Progenitor cell of endocrine pancreas (in vitro differentiated cells): Measurements from ENCODE around the gene PERCC1. TPM values are rescaled to one million over a fixed set of nuclear protein-coding genes. Genes with fewer than 3 reads are reported as not detected.
"Not testable (repeated sequence)": the region's sequence is repeated elsewhere in the genome, so short reads cannot be mapped to it uniquely, and the experiment has no call there.

ENCODE experiments used
- DNase-seq: peaks from one replicate; pipeline ENCODE4 v3.0.0; 2021; ENCODE audit warnings: low spot score; ENCODE audit not compliant: unreplicated experiment
- H3K27ac Mint-ChIP-seq: 2 replicates; pipeline ENCODE4 v1.8.0; 2021; ENCODE audit warnings: mild to moderate bottlenecking, moderate library complexity, mixed read lengths
- H3K27me3 Mint-ChIP-seq: 2 replicates; pipeline ENCODE4 v1.8.0; 2021; ENCODE audit warnings: mixed read lengths
- H3K36me3 Mint-ChIP-seq: 2 replicates; pipeline ENCODE4 v1.8.0; 2022; ENCODE audit warnings: mixed read lengths; ENCODE audit not compliant: insufficient read depth
- H3K4me1 Mint-ChIP-seq: 2 replicates; pipeline ENCODE4 v1.8.0; 2021; ENCODE audit warnings: low read depth, mixed read lengths
- H3K4me3 Mint-ChIP-seq: 2 replicates; pipeline ENCODE4 v1.8.0; 2021; ENCODE audit warnings: low read depth, mild to moderate bottlenecking, moderate library complexity, mixed read lengths
- H3K9me3 Mint-ChIP-seq: 2 replicates; pipeline ENCODE4 v1.8.0; 2021; ENCODE audit warnings: low read depth, mixed read lengths
- total RNA-seq: library from RNA; stranded (reverse); gene quantifications from 2 replicates; pipeline ENCODE4 v1.2.1, GENCODE V29; 2021
- TF ChIP-seq, protein P1 (sequence below): fragments of 200-600 bp; sonication (generic); IDR thresholded peaks from one replicate; pipeline ENCODE4 v1.5.0; 2021; ENCODE audit warnings: antibody characterized with exemption, mild to moderate bottlenecking; ENCODE audit not compliant: unreplicated experiment

Gene PERCC1
- total RNA-seq, 1 donor from 2014 or later: 7.6 TPM

DNA sequence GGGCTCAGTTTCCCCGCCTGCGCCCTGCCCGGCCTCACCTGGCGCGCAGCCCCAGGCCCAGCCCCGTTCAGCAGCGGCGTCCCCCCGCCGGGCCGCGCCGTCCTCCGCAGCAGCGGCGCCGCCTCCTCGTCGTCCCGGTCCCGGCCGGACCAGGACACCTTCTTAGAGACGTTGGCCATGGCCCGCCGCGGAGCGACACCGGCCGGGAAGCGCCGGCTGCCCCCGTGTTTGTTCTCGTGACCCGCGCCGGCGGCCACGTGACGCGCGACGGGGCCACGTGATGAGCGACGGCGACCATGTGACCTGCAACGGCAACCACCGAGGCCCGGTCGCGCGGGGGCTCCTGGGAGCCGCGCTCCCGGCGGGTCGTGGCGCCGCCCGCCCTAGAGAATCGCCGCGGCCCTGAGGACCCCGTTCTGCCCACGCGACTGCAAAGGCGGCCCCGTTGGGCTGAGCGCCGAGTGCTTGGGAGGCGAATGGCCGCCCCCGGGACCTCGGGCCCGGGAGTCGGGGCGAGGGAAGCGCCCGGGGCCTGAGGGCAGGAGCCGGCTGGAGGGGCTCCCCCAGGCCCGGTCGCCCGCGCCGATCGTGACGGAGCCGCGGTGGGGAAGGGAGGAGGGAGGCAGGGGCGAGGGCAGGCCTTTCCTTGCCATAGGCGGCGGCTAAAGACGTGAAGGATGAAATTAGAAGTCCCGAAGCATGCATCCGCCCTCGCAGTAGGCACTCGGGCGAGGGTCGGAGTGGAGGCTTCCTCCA lies 44.1 kb downstream of the PERCC1 start, which contains the start of gene CLCN7:
Gene CLCN7, minus strand, starts transcription at position 233 of the 756 bp plus-strand sequence. Its CDS starts 54 bp downstream, at position 179.
- Mint-ChIP-seq H3K9me3 (no peaks in the 10 kb centered on the region), H3K27ac (peak within 1 kb of the TSS; percentile 88), H3K36me3 (peaks cover 2% of the 10 kb centered on the region), H3K4me1 (peaks cover 8% of the 10 kb centered on the region), H3K4me3 (peak within 1 kb of the TSS; percentile 76), H3K27me3 (peaks cover 3% of the 10 kb centered on the region)
- DNase-seq: peak; percentile 80
- TF ChIP-seq, protein P1, sequence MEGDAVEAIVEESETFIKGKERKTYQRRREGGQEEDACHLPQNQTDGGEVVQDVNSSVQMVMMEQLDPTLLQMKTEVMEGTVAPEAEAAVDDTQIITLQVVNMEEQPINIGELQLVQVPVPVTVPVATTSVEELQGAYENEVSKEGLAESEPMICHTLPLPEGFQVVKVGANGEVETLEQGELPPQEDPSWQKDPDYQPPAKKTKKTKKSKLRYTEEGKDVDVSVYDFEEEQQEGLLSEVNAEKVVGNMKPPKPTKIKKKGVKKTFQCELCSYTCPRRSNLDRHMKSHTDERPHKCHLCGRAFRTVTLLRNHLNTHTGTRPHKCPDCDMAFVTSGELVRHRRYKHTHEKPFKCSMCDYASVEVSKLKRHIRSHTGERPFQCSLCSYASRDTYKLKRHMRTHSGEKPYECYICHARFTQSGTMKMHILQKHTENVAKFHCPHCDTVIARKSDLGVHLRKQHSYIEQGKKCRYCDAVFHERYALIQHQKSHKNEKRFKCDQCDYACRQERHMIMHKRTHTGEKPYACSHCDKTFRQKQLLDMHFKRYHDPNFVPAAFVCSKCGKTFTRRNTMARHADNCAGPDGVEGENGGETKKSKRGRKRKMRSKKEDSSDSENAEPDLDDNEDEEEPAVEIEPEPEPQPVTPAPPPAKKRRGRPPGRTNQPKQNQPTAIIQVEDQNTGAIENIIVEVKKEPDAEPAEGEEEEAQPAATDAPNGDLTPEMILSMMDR: no peak

DNA sequence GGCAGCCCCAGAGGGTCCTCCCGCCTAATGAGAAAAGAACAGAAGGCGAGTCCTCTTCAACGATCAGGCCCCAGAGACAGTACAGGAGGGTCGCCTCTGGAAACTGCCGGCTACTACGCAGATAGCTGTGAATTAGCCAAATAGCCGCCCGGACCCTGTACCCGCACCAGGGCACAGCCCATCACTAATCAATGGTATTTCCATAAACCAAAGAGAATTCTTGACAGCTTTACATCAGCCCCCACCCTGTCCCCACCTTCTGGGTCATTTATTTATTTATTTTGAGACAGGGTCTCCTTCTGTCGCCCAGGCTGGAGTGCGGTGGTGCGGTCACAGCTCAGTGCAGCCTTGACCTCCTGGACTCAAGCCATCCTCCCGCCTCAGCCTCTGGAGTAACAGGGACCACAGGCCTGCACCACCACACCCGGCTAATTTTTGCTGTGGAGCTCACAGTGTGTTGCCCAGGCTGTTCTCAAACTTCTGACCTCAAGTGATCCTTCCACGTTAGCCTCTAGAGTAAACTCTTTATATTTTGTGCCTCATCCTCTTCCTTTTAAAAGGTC lies 44.8 kb downstream of the PERCC1 start:
- TF ChIP-seq, protein P1: no peak
- Mint-ChIP-seq H3K27me3 (peaks cover 3% of the 10 kb centered on the region), H3K36me3 (peaks cover 2% of the 10 kb centered on the region), H3K4me3 (peak overlapping the region; percentile 70), H3K27ac (peak overlapping the region; percentile 88), H3K4me1 (peaks cover 8% of the 10 kb centered on the region), H3K9me3 (no peaks in the 10 kb centered on the region)
- DNase-seq: no peak

DNA sequence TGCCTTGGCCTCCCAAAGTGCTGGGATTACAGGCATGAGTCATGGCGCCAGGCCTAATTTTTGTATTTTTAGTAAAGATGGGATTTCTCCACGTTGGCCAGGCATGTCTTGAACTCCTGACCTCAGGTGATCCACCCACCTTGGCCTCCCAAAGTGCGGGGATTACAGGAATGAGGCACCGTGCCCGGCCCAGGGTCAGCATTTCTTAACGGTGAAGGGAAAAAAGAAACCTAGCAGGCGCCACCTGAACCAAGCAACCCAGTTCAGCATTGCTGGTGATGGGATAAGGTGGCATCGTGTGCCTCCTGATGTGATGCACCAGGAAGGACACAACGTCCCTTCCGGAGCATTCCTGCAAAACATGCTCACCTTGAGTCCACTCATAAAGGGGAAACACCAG lies 46.2 kb downstream of the PERCC1 start:
- H3K9me3 Mint-ChIP-seq: no peaks in the 10 kb centered on the region
- H3K27ac Mint-ChIP-seq: no peak overlapping the region
- DNase-seq: no peak
- peaks cover 16% of the 10 kb centered on the region for H3K27me3 Mint-ChIP-seq
- H3K4me1 Mint-ChIP-seq: peaks cover 8% of the 10 kb centered on the region
- no peak overlapping the region for H3K4me3 Mint-ChIP-seq
- TF ChIP-seq, protein P1: no peak
- H3K36me3 Mint-ChIP-seq: peaks cover 2% of the 10 kb centered on the region

DNA sequence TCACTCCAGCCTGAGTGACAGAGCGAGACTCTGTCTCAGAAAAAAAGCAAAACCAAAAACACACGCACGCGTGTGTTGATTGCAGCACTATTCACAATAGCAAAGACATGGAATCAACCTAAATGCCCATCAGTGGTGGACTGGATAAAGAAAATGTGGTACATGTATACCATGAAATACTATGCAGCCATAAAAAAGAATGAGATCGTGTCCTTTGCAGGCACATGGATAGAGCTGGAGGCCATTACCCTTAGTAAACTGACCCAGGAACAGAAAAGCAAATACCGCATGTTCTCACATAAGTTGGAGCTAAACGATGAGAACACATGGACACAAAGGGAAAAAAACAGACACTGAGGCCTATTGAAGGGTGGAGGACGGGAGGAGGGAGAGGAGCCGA lies 48.1 kb downstream of the PERCC1 start:
- not testable (repeated sequence) for DNase-seq, H3K4me1 Mint-ChIP-seq, H3K9me3 Mint-ChIP-seq, H3K27ac Mint-ChIP-seq, H3K4me3 Mint-ChIP-seq, H3K36me3 Mint-ChIP-seq
- H3K27me3 Mint-ChIP-seq: peaks cover 24% of the 10 kb centered on the region

DNA sequence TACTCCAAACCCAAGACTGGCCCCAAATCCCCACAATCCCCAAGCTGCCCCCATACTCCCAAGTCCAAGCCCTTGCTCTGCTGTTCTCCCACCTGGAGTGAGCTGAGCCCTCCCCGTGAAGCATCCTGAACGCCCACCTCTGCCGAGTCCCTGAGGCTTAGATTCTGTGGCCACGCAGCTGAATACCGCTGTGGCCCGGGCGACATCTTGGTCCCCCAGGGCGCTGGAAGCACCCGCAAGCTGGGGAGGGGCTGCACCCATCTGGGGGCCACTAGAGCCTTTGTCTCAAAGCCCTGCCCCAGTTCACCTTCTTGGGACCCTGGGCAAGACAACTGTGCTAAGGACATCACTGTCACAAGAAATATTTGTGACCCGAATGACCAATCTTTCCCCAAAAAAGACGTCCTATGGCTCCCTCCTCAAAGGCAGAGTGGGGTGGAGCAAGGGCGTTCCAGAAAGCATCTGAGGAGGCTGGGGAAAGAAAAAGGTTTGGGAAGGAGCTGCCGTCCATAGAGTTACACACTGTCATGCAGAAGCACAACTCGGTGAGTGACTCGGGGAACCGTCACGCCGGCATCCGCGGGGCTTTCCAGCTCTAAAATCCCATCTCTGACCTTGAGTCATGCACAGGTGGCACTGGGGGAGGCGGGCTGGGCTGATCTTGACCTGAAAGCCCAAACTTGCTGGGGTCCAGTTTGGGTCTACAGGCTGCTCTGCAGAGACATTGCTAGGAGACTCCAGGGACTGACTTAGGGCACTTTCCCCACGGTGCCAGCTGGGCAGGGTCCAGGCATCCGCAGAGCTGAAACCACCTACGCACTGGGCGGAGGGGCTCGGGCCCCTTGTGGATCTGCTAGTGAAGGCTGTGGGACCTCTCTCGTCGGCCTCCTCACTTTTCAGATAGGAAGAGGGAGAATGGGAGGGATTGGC lies 51.3 kb downstream of the PERCC1 start:
- H3K27me3 Mint-ChIP-seq: peaks cover 30% of the 10 kb centered on the region

More for the DNA sequence above, 51.3 kb downstream of the PERCC1 start:
- Mint-ChIP-seq H3K4me3 (no peak overlapping the region), H3K36me3 (peaks cover 2% of the 10 kb centered on the region), H3K9me3 (no peaks in the 10 kb centered on the region), H3K27ac (no peak overlapping the region), H3K4me1 (no peaks in the 10 kb centered on the region)
- TF ChIP-seq, protein P1: no peak
- DNase-seq: no peak

Other genes with a start within 250 kb of the PERCC1 start
- not detected in 2 replicates for gene TPSG1, start 205.8 kb upstream of the PERCC1 start, total RNA-seq
- gene TPSB2, start 200.9 kb upstream of the PERCC1 start, total RNA-seq: not detected in 2 replicates
- not detected in 2 replicates for gene TPSAB1, start 190.4 kb upstream of the PERCC1 start, total RNA-seq
- not detected in 2 replicates for gene TPSD1, start 175.0 kb upstream of the PERCC1 start, total RNA-seq
- gene UBE2I, start 121.4 kb upstream of the PERCC1 start, total RNA-seq: 211 and 212 TPM in 2 replicates
- gene BAIAP3, start 97.4 kb upstream of the PERCC1 start, total RNA-seq: 17.5 and 18.2 TPM in 2 replicates
- 52.6 and 56.8 TPM in 2 replicates for gene TSR3, start 79.2 kb upstream of the PERCC1 start, total RNA-seq
- gene GNPTG, start 79.1 kb upstream of the PERCC1 start, total RNA-seq: 49.7 and 51.7 TPM in 2 replicates
- 31.5 and 33.1 TPM in 2 replicates for gene UNKL, start 16.4 kb upstream of the PERCC1 start, total RNA-seq
- gene UQCC4, start 10.3 kb upstream of the PERCC1 start, total RNA-seq: 10.8 and 11.3 TPM in 2 replicates
- gene CCDC154, start 13.5 kb downstream of the PERCC1 start, total RNA-seq: 4.8 and 5.7 TPM in 2 replicates
- gene CLCN7, start 44.0 kb downstream of the PERCC1 start, total RNA-seq: 85.3 and 89.4 TPM in 2 replicates
- gene PTX4, start 57.9 kb downstream of the PERCC1 start, total RNA-seq: not detected in 2 replicates
- 73.4 and 77.2 TPM in 2 replicates for gene TELO2, start 62.3 kb downstream of the PERCC1 start, total RNA-seq
- gene TMEM204, start 102.6 kb downstream of the PERCC1 start, total RNA-seq: not detected in 2 replicates
- 75.2 and 85.3 TPM in 2 replicates for gene IFT140, start 181.0 kb downstream of the PERCC1 start, total RNA-seq
- 58.3 and 61.3 TPM in 2 replicates for gene CRAMP1, start 181.3 kb downstream of the PERCC1 start, total RNA-seq
- gene JPT2, start 247.2 kb downstream of the PERCC1 start, total RNA-seq: 141 and 146 TPM in 2 replicates